HEK293 (cell line): ENCODE results near the gene ZCCHC2.

ENCODE experiments used
- CTCF ChIA-PET: fragments of 350-600 bp; formaldehyde crosslinking; extraction: SDS; loops from one replicate; lab custom pipeline; 2021; ENCODE audit warnings: antibody characterized with exemption; lab: Yijun Ruan, JAX
- POLR2A ChIA-PET: fragments of 300-600 bp; formaldehyde crosslinking; extraction: SDS; loops from one replicate; lab custom pipeline; 2020; ENCODE audit warnings: antibody characterized with exemption, inconsistent platforms; lab: Yijun Ruan, JAX
- H3K27ac ChIP-seq: fragments of 200-500 bp; sonication (Bioruptor generic); 2 replicates; pipeline ENCODE4 v1.5.1; 2014; ENCODE audit warnings: low read depth, low read length, control low read depth, inconsistent platforms; ENCODE audit errors: extremely low read depth
- H3K36me3 ChIP-seq, 2 experiments: fragments of 200-500 bp in 1 of 2; sonication (Bioruptor generic) in 1 of 2; 1 replicate in 1 of 2; 2 replicates in 1 of 2; pipeline ENCODE4 v1.5.1; 2014 to 2017; ENCODE audit warnings: inconsistent platforms in 2 of 2, low read length in 2 of 2; ENCODE audit not compliant: control insufficient read depth in 2 of 2, insufficient read depth in 1 of 2
- H3K4me1 ChIP-seq: fragments of 200-500 bp; sonication (Bioruptor generic); 2 replicates; pipeline ENCODE4 v1.5.1; 2014; ENCODE audit warnings: mild to moderate bottlenecking, low read length, inconsistent platforms; ENCODE audit not compliant: control insufficient read depth, insufficient read depth
- H3K4me3 ChIP-seq: 2 replicates; pipeline ENCODE4 v1.5.1; 2011; ENCODE audit warnings: low read depth, mild to moderate bottlenecking, control low read depth, low read length, moderate library complexity
- H3K9me3 ChIP-seq: fragments of 200-500 bp; sonication (Bioruptor generic); 2 replicates; pipeline ENCODE4 v1.5.1; 2014; ENCODE audit warnings: low read depth, low read length, inconsistent platforms; ENCODE audit not compliant: control insufficient read depth, insufficient read depth
- HIC1 ChIP-seq: fragments of 450-650 bp; formaldehyde crosslinking; IDR thresholded peaks from 2 replicates; pipeline ENCODE4 v1.5.1; 2016; ENCODE audit warnings: missing biosample characterization, missing genetic modification characterization
- PRDM2 ChIP-seq: fragments of 450-650 bp; formaldehyde crosslinking; IDR thresholded peaks from 2 replicates; pipeline ENCODE4 v1.5.1; 2016; ENCODE audit warnings: missing biosample characterization, missing genetic modification characterization, borderline replicate concordance
- ZNF112 ChIP-seq: fragments of 450-650 bp; formaldehyde crosslinking; IDR thresholded peaks from 2 replicates; pipeline ENCODE4 v1.5.0; 2017; ENCODE audit warnings: missing biosample characterization, missing genetic modification characterization
- ZNF350 ChIP-seq: fragments of 450-650 bp; formaldehyde crosslinking; IDR thresholded peaks from 2 replicates; pipeline ENCODE4 v1.5.0; 2017; ENCODE audit warnings: missing biosample characterization, mild to moderate bottlenecking, missing genetic modification characterization
- ZNF37A ChIP-seq: fragments of 450-650 bp; IDR thresholded peaks from 2 replicates; pipeline ENCODE4 v1.5.1; 2018; ENCODE audit warnings: missing biosample characterization, missing genetic modification characterization
- ZNF433 ChIP-seq: fragments of 450-650 bp; formaldehyde crosslinking; IDR thresholded peaks from 2 replicates; pipeline ENCODE4 v1.5.1; 2016; ENCODE audit warnings: missing biosample characterization, missing genetic modification characterization, low read depth
- ZNF76 ChIP-seq: fragments of 450-650 bp; formaldehyde crosslinking; IDR thresholded peaks from 2 replicates; pipeline ENCODE4; 2016; ENCODE audit warnings: low read depth, missing biosample characterization, missing genetic modification characterization, borderline replicate concordance
- ZSCAN30 ChIP-seq: fragments of 450-650 bp; IDR thresholded peaks from 2 replicates; pipeline ENCODE4 v1.5.1; 2018; ENCODE audit warnings: missing biosample characterization, mild to moderate bottlenecking, missing genetic modification characterization, moderate library complexity
- TF ChIP-seq, protein P1 (sequence below): fragments of 450-650 bp; formaldehyde crosslinking; IDR thresholded peaks from 2 replicates; pipeline ENCODE4 v1.5.1; 2016; ENCODE audit warnings: missing biosample characterization, missing genetic modification characterization
- TF ChIP-seq, protein P2 (sequence below): fragments of 450-650 bp; formaldehyde crosslinking; IDR thresholded peaks from 2 replicates; pipeline ENCODE4 v1.5.1; 2016; ENCODE audit warnings: missing biosample characterization, missing genetic modification characterization
- TF ChIP-seq, protein P3 (sequence below): fragments of 450-650 bp; formaldehyde crosslinking; IDR thresholded peaks from 2 replicates; pipeline ENCODE4 v1.5.1; 2016; ENCODE audit warnings: missing biosample characterization, missing genetic modification characterization

The ZCCHC2 gene

DNA sequence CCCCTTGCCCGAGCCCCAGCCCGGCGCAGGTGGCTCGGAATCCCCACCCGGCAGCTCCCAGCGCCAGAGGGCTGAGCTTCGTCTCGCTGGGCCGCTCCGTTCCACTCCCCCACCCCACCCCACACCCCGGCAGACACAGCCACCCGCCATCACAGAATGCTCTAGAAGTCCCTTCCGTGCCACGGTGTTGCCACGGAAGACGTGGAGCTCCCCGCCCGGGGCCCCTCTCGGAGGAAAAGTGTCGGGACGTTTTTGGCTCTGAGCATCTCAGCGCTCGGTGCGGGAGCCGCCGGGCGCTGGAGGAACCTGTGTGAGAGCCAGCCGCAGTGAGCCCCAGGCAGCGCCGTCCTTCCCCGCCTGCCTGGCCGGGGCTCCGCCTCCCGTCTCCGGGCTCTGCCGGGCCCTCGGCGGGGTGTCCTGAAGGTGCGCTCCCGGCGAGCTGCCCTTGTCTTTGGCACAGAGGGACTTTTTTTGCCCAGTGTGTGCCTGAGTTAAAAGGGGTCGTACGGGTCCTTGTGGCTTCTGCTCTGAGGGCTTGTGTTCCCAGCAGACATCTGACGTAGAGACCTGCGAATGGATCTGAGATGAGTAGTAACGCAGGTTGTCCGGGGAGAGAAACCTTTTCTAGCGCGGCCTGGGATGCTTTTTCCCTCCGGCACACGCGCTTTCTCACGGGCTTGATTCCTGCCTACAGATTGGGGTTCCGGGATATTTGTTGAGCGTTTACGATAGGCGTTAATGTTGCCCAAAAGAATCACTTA lies 1.8 kb downstream of the ZCCHC2 start (continued):
- TF ChIP-seq HIC1 (tag by site-specific recombination) (no peak), ZNF350 (no peak), ZNF112 (tag by site-specific recombination) (no peak), PRDM2 (no peak), ZNF37A (tag by site-specific recombination) (no peak), ZNF433 (tag by site-specific recombination) (no peak)
- TF ChIP-seq, protein P1, sequence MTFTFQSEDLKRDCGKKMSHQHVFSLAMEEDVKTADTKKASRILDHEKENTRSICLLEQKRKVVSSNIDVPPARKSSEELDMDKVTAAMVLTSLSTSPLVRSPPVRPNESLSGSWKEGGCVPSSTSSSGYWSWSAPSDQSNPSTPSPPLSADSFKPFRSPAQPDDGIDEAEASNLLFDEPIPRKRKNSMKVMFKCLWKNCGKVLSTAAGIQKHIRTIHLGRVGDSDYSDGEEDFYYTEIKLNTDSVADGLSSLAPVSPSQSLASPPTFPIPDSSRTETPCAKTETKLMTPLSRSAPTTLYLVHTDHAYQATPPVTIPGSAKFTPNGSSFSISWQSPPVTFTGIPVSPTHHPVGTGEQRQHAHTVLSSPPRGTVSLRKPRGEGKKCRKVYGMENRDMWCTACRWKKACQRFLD (tag by site-specific recombination): no peak
- TF ChIP-seq, protein P2, sequence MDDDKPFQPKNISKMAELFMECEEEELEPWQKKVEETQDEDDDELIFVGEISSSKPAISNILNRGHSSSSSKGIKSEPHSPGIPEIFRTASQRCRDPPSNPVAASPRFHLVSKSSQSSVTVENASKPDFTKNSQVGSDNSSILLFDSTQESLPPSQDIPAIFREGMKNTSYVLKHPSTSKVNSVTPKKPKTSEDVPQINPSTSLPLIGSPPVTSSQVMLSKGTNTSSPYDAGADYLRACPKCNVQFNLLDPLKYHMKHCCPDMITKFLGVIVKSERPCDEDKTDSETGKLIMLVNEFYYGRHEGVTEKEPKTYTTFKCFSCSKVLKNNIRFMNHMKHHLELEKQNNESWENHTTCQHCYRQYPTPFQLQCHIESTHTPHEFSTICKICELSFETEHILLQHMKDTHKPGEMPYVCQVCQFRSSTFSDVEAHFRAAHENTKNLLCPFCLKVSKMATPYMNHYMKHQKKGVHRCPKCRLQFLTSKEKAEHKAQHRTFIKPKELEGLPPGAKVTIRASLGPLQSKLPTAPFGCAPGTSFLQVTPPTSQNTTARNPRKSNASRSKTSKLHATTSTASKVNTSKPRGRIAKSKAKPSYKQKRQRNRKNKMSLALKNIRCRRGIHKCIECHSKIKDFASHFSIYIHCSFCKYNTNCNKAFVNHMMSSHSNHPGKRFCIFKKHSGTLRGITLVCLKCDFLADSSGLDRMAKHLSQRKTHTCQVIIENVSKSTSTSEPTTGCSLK (tag by site-specific recombination): no peak
- TF ChIP-seq, protein P3, sequence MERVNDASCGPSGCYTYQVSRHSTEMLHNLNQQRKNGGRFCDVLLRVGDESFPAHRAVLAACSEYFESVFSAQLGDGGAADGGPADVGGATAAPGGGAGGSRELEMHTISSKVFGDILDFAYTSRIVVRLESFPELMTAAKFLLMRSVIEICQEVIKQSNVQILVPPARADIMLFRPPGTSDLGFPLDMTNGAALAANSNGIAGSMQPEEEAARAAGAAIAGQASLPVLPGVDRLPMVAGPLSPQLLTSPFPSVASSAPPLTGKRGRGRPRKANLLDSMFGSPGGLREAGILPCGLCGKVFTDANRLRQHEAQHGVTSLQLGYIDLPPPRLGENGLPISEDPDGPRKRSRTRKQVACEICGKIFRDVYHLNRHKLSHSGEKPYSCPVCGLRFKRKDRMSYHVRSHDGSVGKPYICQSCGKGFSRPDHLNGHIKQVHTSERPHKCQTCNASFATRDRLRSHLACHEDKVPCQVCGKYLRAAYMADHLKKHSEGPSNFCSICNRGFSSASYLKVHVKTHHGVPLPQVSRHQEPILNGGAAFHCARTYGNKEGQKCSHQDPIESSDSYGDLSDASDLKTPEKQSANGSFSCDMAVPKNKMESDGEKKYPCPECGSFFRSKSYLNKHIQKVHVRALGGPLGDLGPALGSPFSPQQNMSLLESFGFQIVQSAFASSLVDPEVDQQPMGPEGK (tag by site-specific recombination): peak; percentile 51

DNA sequence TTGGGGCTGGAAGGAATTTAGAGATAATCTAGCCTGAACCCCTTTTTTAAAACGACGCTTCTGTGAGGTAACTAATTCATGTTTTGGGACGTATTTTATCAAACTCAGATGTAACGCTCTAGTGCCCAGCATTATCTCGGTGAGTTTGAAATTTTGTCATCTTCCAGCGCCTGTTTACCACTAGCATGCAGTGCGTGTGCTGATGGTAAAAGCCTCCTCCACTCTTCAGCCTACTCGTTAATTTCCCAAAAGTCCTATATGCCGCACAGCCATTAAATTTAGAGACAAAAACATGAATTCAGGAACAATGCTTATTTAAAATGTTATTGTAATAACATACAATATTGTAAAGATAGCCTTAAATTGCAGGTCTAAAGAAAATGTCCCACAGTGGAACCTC lies 2.8 kb downstream of the ZCCHC2 start:
- TF ChIP-seq ZSCAN30 (tag by site-specific recombination): no peak
- TF ChIP-seq ZNF76 (tag by site-specific recombination): peak; percentile 57
- TF ChIP-seq, all 188 proteins: peak for 1
- ChIA-PET CTCF (interaction anchor here (0.8 kb wide), 1 partner anchor 61 kb away, joined by 4 read pairs; no protein-coding TSS in a partner anchor), POLR2A (interaction anchor here (1.8 kb wide), 1 partner anchor 100 kb away, joined by 11 read pairs; no protein-coding TSS in a partner anchor)
- peak overlapping the region; percentile 62 for H3K4me3 ChIP-seq
- H3K9me3 ChIP-seq: no peaks in the 10 kb centered on the region
- H3K27ac ChIP-seq: peak overlapping the region; percentile 97; the same call in 1 of the 2 replicates
- no peaks in the 10 kb centered on the region for H3K36me3 ChIP-seq
- H3K4me1 ChIP-seq: peaks cover 17% of the 10 kb centered on the region
